ENCODE data around the gene ERCC2. TPM values are rescaled to one million over a fixed set of nuclear protein-coding genes. Genes with fewer than 3 reads are reported as not detected.

ERCC2 gene
- total RNA-seq, 1 donor = 22.3 TPM

GRCh38 chr19:45364696-45365095 is 5.7 kb downstream of the ERCC2 start:
- no peak for DNase-seq (ENCODE audit: low read depth)
- no peak for TF ChIP-seq CTCF (IDR thresholded peaks at IDR 0.05; ENCODE audit: insufficient read depth, low read length)
- no peak overlapping the region for H3K4me3 ChIP-seq (ENCODE audit: low read depth, low read length)

GRCh38 chr19:45363861-45364459 is 6.4 kb downstream of the ERCC2 start:
- H3K4me3 ChIP-seq (ENCODE audit: low read depth, low read length) = no peak overlapping the region
- no peak for DNase-seq (ENCODE audit: low read depth)
- no peak for TF ChIP-seq CTCF (IDR thresholded peaks at IDR 0.05; ENCODE audit: insufficient read depth, low read length)

GRCh38 chr19:45362291-45362690 is 8.1 kb downstream of the ERCC2 start:
- no peak for TF ChIP-seq CTCF (IDR thresholded peaks at IDR 0.05; ENCODE audit: insufficient read depth, low read length)
- no peak overlapping the region for H3K4me3 ChIP-seq (ENCODE audit: low read depth, low read length)
- no peak for DNase-seq (ENCODE audit: low read depth)

- H3K4me3 ChIP-seq (ENCODE audit: low read depth, low read length) = no peak overlapping the region
- no peak for TF ChIP-seq CTCF (IDR thresholded peaks at IDR 0.05; ENCODE audit: insufficient read depth, low read length)
- no peak for DNase-seq (ENCODE audit: low read depth)
Observed at GRCh38 chr19:45361608-45362007, 8.8 kb downstream of the ERCC2 start.

- H3K4me3 ChIP-seq (ENCODE audit: low read depth, low read length) = no peak overlapping the region
- no peak for TF ChIP-seq CTCF (IDR thresholded peaks at IDR 0.05; ENCODE audit: insufficient read depth, low read length)
- no peak for DNase-seq (ENCODE audit: low read depth)
Observed at GRCh38 chr19:45358213-45358792, 12.1 kb downstream of the ERCC2 start.

GRCh38 chr19:45357445-45357783 is 13.0 kb downstream of the ERCC2 start:
- DNase-seq (ENCODE audit: low read depth) = no peak
- no peak overlapping the region for H3K4me3 ChIP-seq (ENCODE audit: low read depth, low read length)
- no peak for TF ChIP-seq CTCF (IDR thresholded peaks at IDR 0.05; ENCODE audit: insufficient read depth, low read length)
